NT2/D1 (cell line): Measurements from ENCODE around the gene SP2.

Experiments
- SUZ12 ChIP-seq: IDR thresholded peaks from 2 replicates; pipeline ENCODE4 v1.6.1; 2011; ENCODE audit not compliant: insufficient read length, insufficient read depth; ENCODE audit errors: extremely low read depth
- YY1 ChIP-seq: IDR thresholded peaks from 2 replicates; pipeline ENCODE4 v1.6.1; 2011; ENCODE audit not compliant: insufficient read length, insufficient read depth
- ZNF274 ChIP-seq: IDR thresholded peaks from 2 replicates; pipeline ENCODE4 v1.6.1; 2011; ENCODE audit warnings: mild to moderate bottlenecking, low read depth, low read length

GRCh38 chr17:47917581-47917980 is 21.5 kb downstream of the SP2 start:
- TF ChIP-seq YY1 (no peak), SUZ12 (no peak), ZNF274 (no peak)
